Occipital lobe (tissue), 2 donors: Measurements from ENCODE around the gene TTK. TPM values are rescaled to one million over a fixed set of nuclear protein-coding genes. Genes with fewer than 3 reads are reported as not detected.

Experiments used
- DNase-seq: peaks from one replicate; lab custom pipeline; 2025; lab: John Stamatoyannopoulos, UW
- total RNA-seq: library from RNA; depleted of rRNA; stranded (reverse); fragments of >200 nt; gene quantifications from one replicate; pipeline ENCODE4 v1.2.3, GENCODE V29; 2014

The TTK gene
- total RNA-seq: 4.2 TPM

DNA sequence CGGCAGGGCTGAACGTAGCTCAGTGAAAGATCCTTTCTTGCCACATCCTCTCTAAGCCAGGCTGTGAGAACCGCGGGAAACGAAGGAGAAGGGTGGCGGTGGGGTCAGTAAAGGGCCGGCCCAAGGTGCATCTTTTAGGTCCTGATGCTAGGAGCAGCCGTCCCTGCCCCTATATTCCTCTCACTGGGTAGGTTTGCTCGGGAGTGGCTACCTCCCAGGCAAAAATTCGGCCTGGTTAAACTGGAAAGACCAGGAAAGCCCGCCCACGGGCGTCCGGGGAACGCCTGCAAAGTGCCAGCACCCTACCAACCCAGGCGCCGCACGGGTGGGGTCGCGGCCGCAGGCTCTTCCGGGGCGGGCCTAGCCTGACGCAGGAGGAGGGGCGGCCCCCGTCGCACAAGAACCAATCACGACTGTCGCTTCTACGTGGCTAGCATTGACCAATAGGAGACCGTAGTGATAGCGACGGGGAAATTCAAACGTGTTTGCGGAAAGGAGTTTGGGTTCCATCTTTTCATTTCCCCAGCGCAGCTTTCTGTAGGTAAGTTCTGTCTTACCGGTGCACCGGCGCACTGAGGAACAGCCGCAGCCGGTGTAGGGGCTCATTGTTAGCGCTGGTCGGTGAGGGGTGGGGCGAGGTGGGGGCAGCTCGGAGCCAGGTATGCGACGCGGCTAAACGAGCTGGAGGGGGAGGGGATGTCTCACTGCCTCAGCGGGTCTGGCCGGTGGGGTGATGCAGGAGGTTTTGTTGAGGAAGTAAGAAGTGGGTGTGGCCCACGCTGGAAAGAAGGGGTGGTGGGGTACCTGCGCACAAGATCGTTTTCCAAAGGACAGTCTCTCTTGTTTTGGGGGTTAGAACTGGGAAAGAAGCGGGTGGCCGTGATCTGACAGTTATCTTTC lies at the start of gene TTK:
Gene TTK, plus strand, starts transcription at position 477 of the 900 bp plus-strand sequence. CDS start 1,195 bp downstream, outside the sequence.
- peak; percentile 86 for DNase-seq

DNA sequence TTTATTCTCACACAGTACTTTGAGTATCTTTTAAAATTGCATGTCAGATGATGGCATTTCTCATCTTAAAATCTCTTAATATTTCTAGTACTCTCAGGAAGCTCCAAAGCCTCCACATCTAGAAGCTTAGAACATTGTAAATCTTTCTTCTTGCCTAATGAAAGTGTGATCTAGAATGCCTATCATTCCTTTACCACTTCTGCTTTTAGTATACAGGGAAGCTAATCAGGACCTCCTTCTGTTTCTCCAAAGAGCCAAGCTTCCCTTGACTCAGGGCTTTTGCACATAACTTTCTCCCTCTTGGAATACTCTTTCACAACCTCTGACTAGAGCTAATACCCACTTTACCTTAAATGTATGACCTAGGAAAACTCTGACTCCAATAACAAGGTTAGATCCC lies 49.6 kb upstream of the TTK start:
- no peak for DNase-seq

GRCh38 chr6:79964607-79965081 lies 39.8 kb upstream of the TTK start:
- no peak for DNase-seq

DNA sequence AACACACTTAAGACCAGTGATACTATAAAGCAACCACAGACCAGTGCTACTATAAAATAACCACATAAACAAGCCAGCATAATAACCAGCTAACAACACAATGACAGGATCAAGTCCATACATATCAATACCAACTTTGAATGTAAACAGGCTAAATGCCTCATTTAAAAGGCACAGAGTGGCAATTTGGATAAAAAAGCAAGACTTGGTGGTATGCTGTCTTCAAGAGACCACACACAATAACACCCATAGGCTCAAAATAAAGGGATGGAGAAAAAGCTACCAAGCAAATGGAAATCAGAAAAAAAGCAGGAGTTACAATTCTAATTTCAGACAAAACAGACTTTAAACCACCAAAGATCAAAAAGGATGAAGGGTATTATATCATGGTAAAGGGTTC lies 37.3 kb upstream of the TTK start:
- DNase-seq: no peak

- DNase-seq: no peak
Measured at GRCh38 chr6:79969784-79970183, 34.7 kb upstream of the TTK start.

DNA sequence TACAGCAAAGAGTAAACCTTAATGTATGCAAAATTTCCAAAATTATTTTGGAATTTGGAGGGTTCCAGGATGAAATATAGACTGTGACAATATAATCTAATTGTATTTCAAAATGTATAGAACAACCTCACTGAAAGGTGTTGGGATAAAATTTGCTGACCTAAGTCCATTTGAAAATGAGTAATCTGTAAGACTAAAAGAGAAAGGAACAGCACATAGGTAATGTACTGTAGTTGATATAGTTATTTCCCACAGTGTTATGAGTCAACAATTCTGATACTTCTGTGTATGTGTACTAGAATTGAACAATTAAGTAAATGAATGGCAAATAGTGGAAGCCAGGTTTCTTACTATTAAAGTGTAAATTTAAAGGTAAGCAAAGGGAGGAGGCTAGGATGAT lies 33.3 kb upstream of the TTK start:
- no peak for DNase-seq

- no peak for DNase-seq
Measured at GRCh38 chr6:79981652-79982051, 22.8 kb upstream of the TTK start.

DNA sequence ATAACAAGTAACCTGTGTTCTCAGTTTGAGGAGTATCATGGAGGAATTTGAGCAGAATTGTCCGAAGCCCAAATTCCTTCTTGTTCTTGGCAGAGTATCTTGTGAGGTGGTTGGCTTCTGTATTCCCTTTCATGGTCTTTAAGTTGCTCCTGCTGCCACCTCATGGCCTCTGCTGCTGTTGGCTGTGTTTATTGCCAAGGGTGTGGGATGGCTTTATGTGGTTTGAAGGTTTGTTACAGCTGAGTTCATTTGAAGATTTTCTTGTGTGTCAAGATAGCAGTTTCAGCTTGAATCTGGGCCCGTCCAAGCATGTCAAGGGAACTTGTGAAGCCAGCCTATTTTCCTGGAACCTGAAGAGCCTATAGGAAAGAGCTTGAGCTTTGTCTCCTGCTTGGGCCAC lies 20.2 kb upstream of the TTK start:
- DNase-seq: no peak

DNA sequence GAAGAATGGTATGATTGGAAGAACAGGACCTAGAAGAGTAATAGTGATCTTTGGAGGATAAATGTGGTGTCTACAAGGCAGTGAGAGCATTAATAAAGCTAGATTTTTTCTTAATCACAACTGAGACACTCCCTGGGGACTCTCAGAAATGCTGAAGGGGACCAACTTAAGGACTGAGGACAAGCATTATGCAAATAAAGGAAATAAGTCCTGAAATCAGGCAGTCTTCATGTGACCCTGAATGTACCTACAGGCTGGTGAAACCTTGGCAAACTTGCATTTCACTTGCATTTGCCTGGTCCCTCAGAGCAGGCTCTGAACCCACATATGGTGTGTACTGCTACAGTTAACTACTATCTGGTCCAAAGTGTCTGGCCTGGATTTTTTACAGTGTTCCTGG lies 19.3 kb upstream of the TTK start:
- no peak for DNase-seq

- DNase-seq: no peak
Measured at GRCh38 chr6:79989641-79990040, 14.8 kb upstream of the TTK start.

DNA sequence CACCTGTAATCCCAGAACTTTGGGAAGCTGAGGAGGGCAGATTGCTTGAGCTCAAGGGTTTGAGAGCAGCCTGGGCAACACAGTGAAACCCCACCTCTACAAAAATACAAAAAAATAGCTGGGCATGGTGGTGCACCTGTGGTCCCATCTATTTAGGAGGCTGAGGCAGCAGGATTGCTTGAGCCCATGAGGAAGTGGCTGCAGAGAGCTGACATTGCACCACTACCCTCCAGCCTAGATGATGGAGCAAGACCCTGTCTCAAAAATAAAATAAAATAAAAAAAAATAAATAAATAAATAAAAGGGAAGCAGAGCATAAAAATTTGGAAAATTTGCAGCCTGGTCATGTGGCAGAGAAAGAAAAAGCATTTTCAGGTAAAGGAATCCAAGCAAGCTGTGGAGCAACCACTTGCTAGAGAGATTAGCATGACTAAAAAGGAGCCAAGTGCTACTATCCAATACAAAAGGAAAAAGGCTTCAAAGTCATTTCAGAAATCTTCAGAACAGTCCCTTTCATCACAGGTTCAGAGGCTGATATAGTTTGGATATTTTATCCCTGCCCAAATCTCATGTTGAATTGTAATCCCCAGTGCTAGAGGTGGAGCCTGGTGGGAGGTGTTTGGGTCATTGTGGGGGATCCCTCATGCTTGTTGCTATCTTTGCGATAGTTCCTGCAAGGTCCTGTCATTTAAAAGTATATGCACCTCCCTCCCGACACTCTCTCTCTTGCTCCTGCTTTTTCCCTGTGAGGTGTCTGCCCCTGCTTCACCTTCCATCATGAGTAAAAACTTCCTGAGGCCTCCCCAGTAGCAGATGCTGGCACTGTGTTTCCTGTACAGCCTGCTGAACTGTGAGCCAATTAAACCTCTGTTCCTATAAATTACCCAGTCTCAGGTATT lies 11.2 kb upstream of the TTK start:
- DNase-seq: no peak

DNA sequence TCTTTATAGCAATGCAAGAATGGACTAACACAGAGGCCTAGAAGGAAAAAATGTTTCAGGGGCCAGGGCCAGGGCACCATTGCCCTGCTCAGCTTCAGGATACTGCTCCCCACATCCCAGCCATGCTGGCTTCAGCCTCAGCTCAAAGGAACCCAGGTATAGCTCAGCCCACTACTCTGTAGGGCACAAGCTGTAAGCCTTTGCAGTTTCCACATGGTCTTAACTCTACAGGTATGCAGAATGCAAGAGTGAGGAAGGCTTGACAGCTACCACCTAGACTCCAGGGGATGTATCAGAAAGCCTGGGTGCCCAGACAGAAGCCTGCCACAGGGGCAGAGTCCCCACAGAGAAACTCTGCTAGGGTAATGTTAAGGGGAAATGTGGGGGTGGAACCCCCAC lies 10.5 kb upstream of the TTK start:
- DNase-seq: no peak

DNA sequence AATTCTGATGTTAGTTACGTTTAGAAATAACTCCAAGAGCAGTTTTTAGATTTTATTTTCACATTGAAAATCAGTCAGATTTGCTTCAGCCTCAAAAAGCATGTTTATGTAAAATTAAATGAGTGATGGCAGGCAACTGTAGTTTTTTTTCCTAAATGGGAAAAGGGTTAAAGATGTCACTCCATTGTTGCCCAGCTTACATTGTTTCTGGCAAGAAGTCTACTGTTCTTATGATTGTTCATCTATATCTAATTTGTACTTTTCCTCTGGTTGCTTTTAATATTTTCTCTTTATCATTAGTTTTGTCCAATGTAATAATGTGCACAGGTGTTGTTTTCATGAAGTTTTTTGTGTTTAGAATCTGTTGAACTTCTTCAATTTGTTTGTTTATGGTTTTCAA lies 6.7 kb upstream of the TTK start:
- DNase-seq: no peak

DNA sequence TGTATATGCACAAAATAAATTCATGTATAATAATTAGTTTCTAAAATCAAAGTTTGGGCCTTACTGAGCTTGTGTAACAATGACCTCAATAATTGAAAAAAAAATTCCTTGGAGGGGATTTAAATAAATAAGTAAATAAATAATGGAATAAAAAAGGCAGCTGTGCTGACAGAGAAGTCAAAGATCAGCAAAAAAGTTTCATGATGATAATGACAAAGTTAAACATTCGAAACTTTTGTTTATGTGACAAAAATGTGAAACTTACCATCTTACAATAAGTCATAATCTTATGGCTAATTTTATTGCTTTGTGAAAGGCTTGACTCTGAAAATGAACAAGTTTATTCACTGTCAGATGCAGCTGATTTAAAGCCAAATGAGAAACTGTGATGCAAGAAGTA lies 3.1 kb upstream of the TTK start:
- DNase-seq: no peak

DNA sequence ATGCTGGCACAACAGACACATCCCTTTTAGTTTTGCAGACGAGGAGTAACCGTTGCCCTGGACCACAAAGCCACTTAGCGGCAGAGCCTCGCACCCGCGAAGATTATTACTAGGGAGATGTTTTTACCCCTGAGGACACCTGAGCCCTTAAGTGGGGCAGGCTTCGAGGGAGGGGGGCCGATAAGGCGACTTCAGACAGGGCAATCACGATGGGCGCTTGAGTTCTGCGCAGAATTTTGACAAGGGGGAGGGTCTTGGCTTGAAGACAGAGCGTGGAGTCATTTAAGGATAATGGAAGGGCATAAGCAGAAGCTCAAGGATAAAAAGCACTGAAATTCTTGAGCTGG lies 650 bp upstream of the TTK start:
- DNase-seq: peak; percentile 23

GRCh38 chr6:80005406-80005805 lies 957 bp downstream of the TTK start:
- no peak for DNase-seq

- no peak for DNase-seq
Measured at GRCh38 chr6:80006541-80006940, 2.1 kb downstream of the TTK start.

GRCh38 chr6:80009531-80009930 lies 5.1 kb downstream of the TTK start:
- no peak for DNase-seq

GRCh38 chr6:80010288-80010687 lies 5.8 kb downstream of the TTK start:
- no peak for DNase-seq

GRCh38 chr6:80015839-80016435 lies 11.5 kb downstream of the TTK start:
- no peak for DNase-seq

DNA sequence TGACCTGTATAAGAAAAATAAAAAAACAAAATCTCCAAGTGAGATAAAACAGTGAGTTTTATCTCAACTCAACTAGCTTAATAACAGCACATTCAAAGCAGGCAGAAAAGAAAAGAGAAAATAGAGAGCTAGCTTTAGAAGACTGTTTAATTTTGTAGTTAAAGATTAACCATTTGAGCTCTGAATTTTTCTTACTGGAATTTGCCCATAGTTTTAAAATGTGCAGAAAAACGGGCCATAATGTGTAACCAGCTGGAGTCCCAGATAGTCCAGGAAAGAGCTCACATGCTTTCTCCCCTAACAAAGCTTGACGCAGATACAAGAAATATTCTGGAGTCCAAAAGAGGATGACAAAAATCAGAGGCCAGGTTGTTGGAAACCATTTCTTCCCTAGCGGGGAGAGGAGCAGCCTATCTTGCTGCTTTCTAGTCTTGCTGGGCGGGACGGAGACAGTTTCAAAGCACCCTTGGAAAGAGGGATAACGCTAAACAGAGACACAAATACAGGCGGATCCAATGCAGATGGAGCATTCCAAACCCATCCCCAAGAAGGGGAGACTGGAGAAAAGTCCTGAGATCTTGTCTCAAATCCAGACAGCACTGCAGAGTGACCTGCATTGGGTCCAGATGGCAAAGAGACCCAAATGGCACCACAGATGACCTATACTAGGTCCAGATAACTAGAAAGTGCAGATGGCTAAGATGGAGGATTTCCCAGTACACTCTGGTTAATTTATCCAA lies 16.1 kb downstream of the TTK start:
- no peak for DNase-seq
